Measurements from ENCODE around the gene FNBP1L. TPM values are rescaled to one million over a fixed set of nuclear protein-coding genes. Genes with fewer than 3 reads are reported as not detected.

FNBP1L gene
- total and polyA plus RNA-seq, 2 donors (not counting 1 experiment from before 2014, with no cell fraction given): 0.86 to 5.4 TPM

DNA sequence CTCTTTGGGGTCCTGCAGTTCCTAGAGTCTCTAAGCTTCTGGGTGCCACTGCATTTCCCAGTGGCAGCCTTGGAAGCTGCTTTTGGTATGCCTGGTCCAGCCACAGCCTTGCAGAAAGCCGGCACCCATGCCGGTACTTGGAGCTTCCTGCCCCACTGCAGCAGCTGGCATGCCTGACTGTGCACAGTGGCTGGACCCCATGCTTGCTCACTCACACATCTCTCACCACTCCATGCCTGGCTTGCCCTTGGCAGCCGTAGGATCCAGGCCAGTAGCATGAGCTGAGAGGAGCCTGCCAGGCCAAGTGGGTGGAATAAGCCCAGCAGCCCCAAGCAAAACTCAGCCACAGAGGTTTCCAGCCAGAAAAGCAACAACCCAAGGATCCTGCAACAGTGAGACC, 20.3 kb upstream of the FNBP1L start:
- DNase-seq: no peak
- Mint-ChIP-seq H3K27ac (no peak overlapping the region), H3K4me3 (no peak overlapping the region), H3K4me1 (no peaks in the 10 kb centered on the region), H3K9me3 (ENCODE audit: insufficient read depth) (no peaks in the 10 kb centered on the region), H3K27me3 (peaks cover 4% of the 10 kb centered on the region)
- H3K79me2 ChIP-seq (ENCODE audit: control insufficient read depth, insufficient read depth, low read length): no peaks in the 10 kb centered on the region
- TF ChIP-seq EZH2 (IDR thresholded peaks at IDR 0.05; ENCODE audit: borderline replicate concordance, insufficient read depth, low read depth, low read length, poor library complexity, severe bottlenecking): no peak
- TF ChIP-seq, protein P1, sequence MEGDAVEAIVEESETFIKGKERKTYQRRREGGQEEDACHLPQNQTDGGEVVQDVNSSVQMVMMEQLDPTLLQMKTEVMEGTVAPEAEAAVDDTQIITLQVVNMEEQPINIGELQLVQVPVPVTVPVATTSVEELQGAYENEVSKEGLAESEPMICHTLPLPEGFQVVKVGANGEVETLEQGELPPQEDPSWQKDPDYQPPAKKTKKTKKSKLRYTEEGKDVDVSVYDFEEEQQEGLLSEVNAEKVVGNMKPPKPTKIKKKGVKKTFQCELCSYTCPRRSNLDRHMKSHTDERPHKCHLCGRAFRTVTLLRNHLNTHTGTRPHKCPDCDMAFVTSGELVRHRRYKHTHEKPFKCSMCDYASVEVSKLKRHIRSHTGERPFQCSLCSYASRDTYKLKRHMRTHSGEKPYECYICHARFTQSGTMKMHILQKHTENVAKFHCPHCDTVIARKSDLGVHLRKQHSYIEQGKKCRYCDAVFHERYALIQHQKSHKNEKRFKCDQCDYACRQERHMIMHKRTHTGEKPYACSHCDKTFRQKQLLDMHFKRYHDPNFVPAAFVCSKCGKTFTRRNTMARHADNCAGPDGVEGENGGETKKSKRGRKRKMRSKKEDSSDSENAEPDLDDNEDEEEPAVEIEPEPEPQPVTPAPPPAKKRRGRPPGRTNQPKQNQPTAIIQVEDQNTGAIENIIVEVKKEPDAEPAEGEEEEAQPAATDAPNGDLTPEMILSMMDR (IDR thresholded peaks at IDR 0.05): no peak
- peaks cover 0 to 2% (median 0%) of the 10 kb centered on the region in 4 experiments for H3K27me3 ChIP-seq (replicated peaks in 1 of 4; ENCODE audit: control extremely low read depth in 1 of 4, control insufficient read depth in 3 of 4, insufficient read depth in 4 of 4, low read length in 3 of 4)
- intact Hi-C loops (cut with micrococcal nuclease): no loop called here
- H3K4me2 ChIP-seq (replicated peaks; ENCODE audit: low read depth, low read length, poor library complexity, severe bottlenecking): no peak overlapping the region
- H3K9ac ChIP-seq (ENCODE audit: low read length): no peak overlapping the region
- no peak overlapping the region for H3K4me3 ChIP-seq (ENCODE audit: control extremely low read depth in 1 of 5, extremely low read depth in 1 of 5, insufficient read depth in 1 of 5, low read depth in 2 of 5, low read length in 4 of 5)
- H3K36me3 ChIP-seq (replicated peaks in 1 of 2; ENCODE audit: control extremely low read depth in 1 of 2, control insufficient read depth in 1 of 2, extremely low read depth in 1 of 2, insufficient read depth in 2 of 2, low read length in 1 of 2): no peaks in the 10 kb centered on the region
- no peaks in the 10 kb centered on the region for H4K20me1 ChIP-seq (ENCODE audit: control insufficient read depth, insufficient read depth, low read length, poor library complexity, severe bottlenecking)
- no peak for ATAC-seq (ENCODE audit: low read depth)
- no peaks in the 10 kb centered on the region for H3K4me1 ChIP-seq (ENCODE audit: control insufficient read depth in 2 of 2, insufficient read depth in 2 of 2, low read length in 2 of 2)
- ChIA-PET CTCF (interaction anchor here (1.1 to 1.5 kb wide), 2 partner anchors 10 to 123 kb away, joined by 4 to 5 read pairs; no protein-coding TSS in a partner anchor), POLR2A (no interaction called here)
- peaks cover 0 to 17% (median 0%) of the 10 kb centered on the region in 3 donors for H3K9me3 ChIP-seq (ENCODE audit: control extremely low read depth in 1 of 3, control insufficient read depth in 2 of 3, insufficient read depth in 1 of 3, low read length in 2 of 3)
- WGBS (ENCODE audit: insufficient coverage): 94% methylated on average over 3 of the region's 3 CpGs
- H3K27ac ChIP-seq (ENCODE audit: low read length in 2 of 2): no peak overlapping the region
- H2AFZ ChIP-seq (ENCODE audit: insufficient read depth, low read depth, low read length, poor library complexity, severe bottlenecking): no peak overlapping the region

DNA sequence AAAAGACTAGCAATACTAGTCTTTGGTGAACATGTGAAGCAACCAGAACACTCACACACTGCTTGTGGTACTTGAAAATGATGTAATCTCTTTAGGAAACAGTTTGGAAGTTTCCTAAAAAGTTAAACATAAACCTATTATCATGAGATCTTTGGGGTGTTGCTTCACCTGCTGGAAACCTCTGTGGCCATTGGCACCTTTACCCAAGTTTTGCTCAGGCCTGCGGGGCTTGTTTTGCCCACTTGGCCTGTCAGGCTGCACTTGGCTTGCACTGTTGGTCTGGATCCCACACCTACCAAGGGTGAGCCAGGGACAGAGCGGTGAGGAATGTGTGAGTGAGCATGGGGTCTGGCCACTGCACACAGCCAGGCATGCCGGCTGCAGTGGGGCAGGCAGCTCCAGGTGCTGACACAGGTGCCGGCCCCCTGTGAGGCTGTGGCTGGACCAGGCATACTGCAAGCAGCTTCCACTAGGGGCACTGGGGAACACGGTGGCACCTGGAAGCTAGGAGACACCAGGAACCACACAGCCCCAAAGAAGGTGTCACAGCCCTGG, 14.4 kb upstream of the FNBP1L start:
- ATAC-seq (ENCODE audit: low read depth) (no peak), DNase-seq (no peak)
- H3K9me3 ChIP-seq (ENCODE audit: control extremely low read depth in 1 of 3, control insufficient read depth in 2 of 3, insufficient read depth in 1 of 3, low read length in 2 of 3): peaks cover 0 to 3% (median 0%) of the 10 kb centered on the region in 3 donors
- no peak overlapping the region for H3K4me3 ChIP-seq (ENCODE audit: control extremely low read depth in 1 of 5, extremely low read depth in 1 of 5, insufficient read depth in 1 of 5, low read depth in 2 of 5, low read length in 4 of 5)
- peaks cover 0 to 10% (median 0%) of the 10 kb centered on the region in 4 experiments for H3K27me3 ChIP-seq (replicated peaks in 1 of 4; ENCODE audit: control extremely low read depth in 1 of 4, control insufficient read depth in 3 of 4, insufficient read depth in 4 of 4, low read length in 3 of 4)
- no peak overlapping the region for H3K4me2 ChIP-seq (replicated peaks; ENCODE audit: low read depth, low read length, poor library complexity, severe bottlenecking)
- CTCF ChIA-PET: interaction anchor here (0.8 to 1.4 kb wide), 6 partner anchors 9 to 439 kb away, joined by 3 to 4 read pairs (median 3); no protein-coding TSS in a partner anchor
- no peaks in the 10 kb centered on the region for H3K36me3 ChIP-seq (replicated peaks in 1 of 2; ENCODE audit: control extremely low read depth in 1 of 2, control insufficient read depth in 1 of 2, extremely low read depth in 1 of 2, insufficient read depth in 2 of 2, low read length in 1 of 2)
- Mint-ChIP-seq H3K27me3 (peaks cover 7% of the 10 kb centered on the region), H3K4me1 (no peaks in the 10 kb centered on the region), H3K27ac (no peak overlapping the region), H3K4me3 (no peak overlapping the region), H3K9me3 (ENCODE audit: insufficient read depth) (no peaks in the 10 kb centered on the region)
- TF ChIP-seq, protein P1 (IDR thresholded peaks at IDR 0.05): no peak
- no peak for TF ChIP-seq EZH2 (IDR thresholded peaks at IDR 0.05; ENCODE audit: borderline replicate concordance, insufficient read depth, low read depth, low read length, poor library complexity, severe bottlenecking)
- no peaks in the 10 kb centered on the region for H3K79me2 ChIP-seq (ENCODE audit: control insufficient read depth, insufficient read depth, low read length)
- intact Hi-C loops (cut with micrococcal nuclease): loop anchor here (10.0 kb wide), 1 partner anchor 441 kb away; the partner anchor contains the start of gene DNTTIP2
- no peaks in the 10 kb centered on the region for H4K20me1 ChIP-seq (ENCODE audit: control insufficient read depth, insufficient read depth, low read length, poor library complexity, severe bottlenecking)
- H2AFZ ChIP-seq (ENCODE audit: insufficient read depth, low read depth, low read length, poor library complexity, severe bottlenecking): no peak overlapping the region
- no peak overlapping the region for H3K9ac ChIP-seq (ENCODE audit: low read length)
- 78% methylated on average over 5 of the region's 5 CpGs for WGBS (ENCODE audit: insufficient coverage)
- H3K27ac ChIP-seq (ENCODE audit: low read length in 2 of 2): no peak overlapping the region
- POLR2A ChIA-PET: no interaction called here
- no peaks in the 10 kb centered on the region for H3K4me1 ChIP-seq (ENCODE audit: control insufficient read depth in 2 of 2, insufficient read depth in 2 of 2, low read length in 2 of 2)
